Measurements from ENCODE around the gene CFAP61.
"Not testable (repeated sequence)": the region's sequence is repeated elsewhere in the genome, so short reads cannot be mapped to it uniquely, and the experiment has no call there.

Gene CFAP61

DNA sequence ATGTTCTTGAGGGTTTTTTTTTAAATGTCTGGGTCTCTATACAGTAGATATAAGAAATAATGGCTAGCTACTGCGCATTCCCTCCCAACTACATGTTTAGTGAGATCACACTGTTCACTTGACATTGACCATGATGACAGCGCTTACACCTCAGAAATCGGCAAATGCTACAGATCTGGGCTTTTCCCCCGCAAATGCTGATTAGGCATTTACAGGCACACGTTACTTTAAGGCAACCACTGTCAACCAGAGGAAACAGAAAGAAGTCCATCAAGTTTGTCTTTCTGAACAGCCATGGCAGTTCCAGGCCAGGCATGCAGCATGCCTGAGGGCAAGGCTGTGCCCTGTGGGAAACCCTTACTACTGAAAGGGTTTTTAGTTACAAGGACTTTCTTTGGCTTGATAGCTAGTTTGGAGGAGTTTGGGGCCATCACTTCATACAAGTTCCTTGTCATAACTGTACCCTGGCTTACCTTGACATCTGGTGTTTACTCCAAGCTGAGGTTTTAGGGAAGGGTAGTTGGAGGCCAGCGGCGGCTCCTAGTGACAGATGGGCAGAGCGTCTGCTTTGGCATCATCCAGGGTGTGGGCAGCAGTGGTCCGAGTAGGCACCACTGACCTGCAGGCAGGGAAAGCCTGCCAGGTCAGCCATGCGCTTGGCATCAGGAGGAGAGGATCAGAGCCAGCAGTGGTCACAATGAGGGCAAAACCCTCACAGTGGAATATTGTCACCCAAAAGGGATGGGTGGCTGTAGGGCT is 43.0 kb downstream of the CFAP61 start:
- no peak for DNase-seq

DNA sequence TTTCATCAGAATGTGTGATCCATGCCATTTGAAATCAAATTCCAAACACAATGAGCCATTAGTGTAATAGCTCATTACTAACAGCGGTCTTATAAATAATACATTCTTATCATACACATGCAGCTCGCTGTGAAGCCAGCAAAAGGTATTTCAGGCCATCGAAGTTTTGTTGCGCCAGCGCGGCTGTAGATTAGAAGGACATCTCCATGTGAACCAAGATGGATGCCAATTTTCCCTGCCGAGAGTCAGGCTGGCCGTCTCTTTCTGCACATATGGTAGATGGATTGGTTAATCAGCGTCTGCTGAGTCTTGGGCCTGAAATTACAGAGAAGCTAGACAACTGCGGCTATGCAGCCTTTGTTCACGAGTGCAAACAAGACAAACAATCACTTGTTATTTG is 44.1 kb downstream of the CFAP61 start:
- DNase-seq = no peak

DNA sequence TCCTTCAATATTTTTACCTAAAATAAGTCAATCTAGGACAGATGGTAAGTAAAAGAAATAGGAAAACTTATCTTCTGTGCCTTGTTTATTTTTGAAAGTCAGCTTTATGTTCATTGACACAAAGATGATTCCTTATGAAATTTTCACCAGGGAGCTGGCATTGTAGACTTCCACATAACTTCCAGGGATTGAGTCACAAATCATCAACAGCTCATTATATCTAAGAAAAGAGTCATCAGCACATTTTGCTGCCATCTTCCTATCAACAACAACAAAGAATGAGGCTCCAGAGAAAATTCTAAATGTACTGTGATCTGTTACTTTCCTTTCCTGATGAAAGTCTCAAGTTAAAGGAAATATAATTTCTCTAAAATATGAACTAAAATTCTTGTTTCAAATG is 48.5 kb downstream of the CFAP61 start:
- DNase-seq = no peak

GRCh38 chr20:20102163-20102562 is 49.8 kb downstream of the CFAP61 start:
- no peak for DNase-seq

DNA sequence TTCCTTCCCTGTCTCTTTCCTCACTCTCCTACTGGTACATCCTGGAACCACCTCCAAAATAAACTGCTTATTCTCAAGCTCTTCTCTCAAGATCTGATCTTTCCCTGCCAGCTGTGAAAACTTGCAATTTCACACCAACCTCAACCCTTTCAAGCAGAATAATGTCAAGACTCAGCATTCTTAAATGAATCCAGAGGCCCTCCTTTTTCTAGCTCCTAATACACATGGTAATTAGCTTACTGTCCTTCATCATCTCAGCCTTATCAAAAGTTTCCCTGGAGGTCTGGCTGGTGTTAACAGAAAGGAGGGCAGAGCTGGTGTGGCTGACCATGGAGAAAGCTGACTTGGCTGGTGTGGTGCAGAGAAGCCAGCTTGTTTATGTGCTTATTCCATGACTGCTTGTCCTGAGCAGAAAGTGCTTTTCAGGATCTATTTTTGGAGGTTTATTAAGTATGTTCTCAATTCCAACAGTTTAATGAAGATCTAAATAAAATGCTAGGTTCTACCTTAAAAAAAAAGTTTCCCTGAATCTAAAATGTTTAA is 50.5 kb downstream of the CFAP61 start:
- no peak for DNase-seq

- DNase-seq = no peak
Measured at GRCh38 chr20:20103486-20103885, 51.2 kb downstream of the CFAP61 start.

DNA sequence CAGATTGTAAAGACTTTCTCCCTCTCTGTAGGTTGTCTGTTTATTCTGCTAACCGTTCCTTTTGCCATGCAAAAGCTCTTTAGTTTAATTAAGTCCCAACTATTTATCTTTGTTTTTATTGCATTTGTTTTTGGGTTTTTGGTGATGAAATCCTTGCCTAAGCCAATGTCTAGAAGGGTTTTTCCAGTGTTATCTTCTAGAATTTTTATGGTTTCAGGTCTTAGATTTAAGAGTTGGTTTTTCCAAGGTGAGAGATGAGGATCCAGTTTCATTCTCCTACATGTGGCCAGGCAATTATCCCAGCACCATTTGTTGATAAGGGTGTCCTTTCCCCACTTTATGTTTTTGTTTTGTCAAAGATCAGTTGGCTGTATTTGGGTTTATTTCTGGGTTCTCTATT is 70.9 kb downstream of the CFAP61 start:
- DNase-seq = not testable (repeated sequence)

DNA sequence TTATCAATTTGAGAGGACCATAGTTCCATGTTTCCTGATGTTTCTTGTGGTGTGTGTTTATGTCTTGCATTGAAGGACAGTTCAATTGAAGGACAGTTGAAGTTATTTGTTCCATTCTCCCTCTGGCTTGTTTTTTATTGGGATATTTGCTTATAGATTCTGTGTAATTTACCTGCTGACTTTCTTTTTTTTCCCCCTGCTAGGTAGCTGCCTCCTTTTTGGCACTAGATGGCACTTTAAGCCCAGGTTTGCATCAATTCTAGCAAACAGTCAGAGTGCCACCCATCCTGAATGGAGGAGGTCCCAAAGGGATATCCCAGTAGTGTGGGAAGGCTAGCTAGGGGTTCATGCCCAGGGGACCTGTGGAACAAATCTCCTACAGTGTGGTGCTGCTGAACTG is 78.1 kb downstream of the CFAP61 start:
- DNase-seq = peak in 1 of 2 experiments; percentile 25

DNA sequence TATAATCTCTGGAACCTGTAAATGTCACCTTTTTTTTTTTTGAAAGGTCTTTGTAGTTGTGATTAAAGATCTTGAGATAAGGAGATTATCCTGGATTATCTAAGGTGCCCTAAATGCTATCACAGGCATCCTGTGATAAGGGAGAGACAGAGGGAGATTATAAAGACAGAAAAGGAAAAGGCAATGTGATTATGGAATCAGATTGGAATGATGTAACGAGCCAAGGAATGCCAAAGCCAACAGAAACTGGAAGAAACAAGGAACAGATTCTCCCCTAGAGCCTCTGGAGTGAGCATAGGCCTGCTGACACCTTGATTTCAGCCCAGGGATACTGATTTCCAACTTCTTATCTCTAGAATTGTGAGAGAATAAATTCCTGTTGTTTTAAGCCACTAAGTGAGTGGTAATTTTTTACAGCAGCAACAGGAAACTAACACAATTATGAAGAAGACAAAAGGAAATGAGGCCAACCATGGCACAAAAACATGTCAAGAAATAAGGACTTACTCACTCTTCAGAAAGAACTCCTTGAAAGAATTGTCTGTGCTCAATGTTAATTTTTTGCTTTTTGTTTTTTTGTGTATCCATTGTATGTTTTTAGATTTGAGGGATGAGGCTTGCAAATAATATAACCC is 82.7 kb downstream of the CFAP61 start:
- DNase-seq = no peak

GRCh38 chr20:20136313-20136712 is 84.0 kb downstream of the CFAP61 start:
- no peak for DNase-seq

DNA sequence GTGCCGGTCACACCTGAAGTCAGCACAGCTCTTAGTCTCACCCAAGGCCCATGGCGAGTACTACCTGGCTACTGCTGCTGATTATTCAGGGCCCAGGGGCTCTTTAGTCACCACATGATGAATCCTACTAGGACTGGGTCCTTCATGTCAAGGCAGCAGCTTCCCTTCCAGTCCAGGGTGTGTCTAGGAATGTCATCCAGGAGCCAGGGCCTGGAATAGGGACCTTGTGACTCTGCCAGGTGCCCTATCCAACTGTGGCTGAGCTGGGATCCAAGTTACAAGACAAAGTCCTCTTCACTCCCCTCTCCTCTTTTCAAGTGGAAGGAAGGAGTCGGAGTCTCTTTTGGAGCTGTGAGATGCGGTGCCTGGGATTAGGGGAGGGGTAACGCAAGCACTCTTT is 85.5 kb downstream of the CFAP61 start:
- no peak for DNase-seq

GRCh38 chr20:20138301-20139064 is 86.2 kb downstream of the CFAP61 start:
- DNase-seq = no peak

DNA sequence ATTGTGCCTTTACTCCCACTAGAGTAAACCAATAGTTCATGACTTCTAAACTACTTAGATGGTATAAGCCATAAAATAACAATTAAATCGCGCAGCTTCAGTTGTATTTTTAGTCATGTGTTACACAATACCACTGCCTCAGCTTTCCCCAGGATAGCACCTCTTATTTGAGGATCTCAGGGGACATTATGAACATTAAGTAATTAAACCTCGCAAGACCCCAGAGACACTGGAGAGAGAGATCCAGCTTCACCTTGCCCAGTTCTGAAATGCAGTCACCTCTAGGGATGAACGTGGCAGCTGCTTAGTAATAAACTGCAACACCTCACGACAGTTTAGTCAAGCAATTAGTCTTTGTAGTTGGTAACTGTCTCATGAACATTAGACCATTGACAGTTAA is 87.1 kb downstream of the CFAP61 start:
- no peak for DNase-seq

GRCh38 chr20:20143165-20143564 is 90.8 kb downstream of the CFAP61 start:
- DNase-seq = no peak

DNA sequence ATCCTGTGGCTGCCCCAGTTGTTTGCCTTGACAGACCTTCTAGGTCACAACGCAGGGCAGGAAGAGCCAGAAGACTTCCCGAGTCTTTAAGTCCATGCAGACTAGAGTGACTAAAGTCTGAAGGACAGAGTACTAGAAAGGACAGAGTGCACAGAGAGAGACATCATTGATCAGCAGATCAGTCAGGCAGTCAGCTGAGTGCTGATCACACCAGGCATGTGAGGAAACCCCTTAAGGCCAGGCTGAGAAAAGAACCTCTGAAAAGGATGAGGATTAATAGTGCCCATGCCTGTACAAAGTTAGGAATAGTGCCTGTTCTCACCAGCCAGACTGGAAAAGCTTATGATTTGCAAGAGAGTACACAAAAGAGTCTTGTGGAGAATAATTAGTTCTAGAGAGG is 91.3 kb downstream of the CFAP61 start:
- DNase-seq = no peak

- no peak for DNase-seq
Measured at GRCh38 chr20:20148779-20149178, 96.4 kb downstream of the CFAP61 start.

GRCh38 chr20:20150241-20150640 is 97.9 kb downstream of the CFAP61 start:
- DNase-seq = no peak

- DNase-seq = no peak
Measured at GRCh38 chr20:20160520-20160919, 108.2 kb downstream of the CFAP61 start.

DNA sequence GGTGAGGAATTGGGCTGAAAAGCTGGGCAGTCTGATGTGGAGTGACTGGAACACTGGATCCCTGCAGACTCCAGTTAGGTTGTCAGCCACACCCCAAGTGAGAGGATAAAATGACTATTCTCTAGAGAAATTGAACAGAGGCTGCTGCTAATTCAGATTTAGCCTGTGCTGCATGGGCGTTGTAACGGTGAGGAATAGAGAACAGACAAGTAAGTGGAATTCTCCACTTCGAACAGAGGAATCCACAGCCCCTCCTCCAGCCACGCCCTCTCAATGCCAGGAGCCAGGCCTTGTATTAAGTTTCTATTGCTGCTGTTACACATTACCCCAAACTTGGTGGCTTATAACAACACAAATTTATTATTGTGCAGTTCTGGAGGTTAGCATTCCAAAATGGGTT is 109.3 kb downstream of the CFAP61 start:
- no peak for DNase-seq

- DNase-seq = no peak
Measured at GRCh38 chr20:20167698-20168097, 115.4 kb downstream of the CFAP61 start.

- no peak for DNase-seq
Measured at GRCh38 chr20:20173254-20173653, 120.9 kb downstream of the CFAP61 start.

DNA sequence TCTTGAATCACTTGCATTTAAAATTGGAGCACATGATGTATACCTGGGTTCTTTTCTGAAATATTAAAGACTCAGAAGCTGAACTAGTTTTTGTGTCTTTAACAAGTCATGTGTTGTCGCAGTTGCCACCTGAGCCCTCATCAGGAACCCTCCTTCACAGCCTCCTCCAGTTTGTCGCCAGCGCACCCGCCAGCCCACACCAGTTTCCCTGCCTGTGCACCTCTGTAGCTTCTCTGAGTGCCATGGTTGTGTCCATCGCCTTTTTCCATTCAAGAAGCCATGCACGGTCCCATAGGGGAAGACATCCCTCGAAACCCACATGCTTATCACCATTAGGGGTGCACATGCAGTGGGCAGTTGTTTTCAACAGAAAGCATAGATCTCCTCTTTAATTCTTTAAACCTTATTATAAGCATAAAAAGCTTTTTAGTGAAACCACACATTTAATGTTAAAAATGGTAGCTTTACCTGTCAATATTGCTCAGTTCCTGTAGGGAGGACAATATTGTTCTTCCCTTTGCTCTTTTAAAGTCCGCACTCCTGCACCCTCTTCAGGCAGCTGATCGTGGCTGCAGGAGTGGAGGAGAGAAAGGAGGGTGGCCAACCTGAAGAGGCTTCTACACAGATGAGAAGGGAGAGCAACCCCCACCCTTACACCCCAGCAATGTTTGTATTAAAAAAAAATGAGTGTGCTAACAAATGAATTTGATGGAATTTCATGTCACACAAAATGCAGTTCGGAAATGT is 121.9 kb downstream of the CFAP61 start:
- no peak for DNase-seq

- no peak for DNase-seq
Measured at GRCh38 chr20:20181322-20181721, 129.0 kb downstream of the CFAP61 start.
